Stomach (tissue), 9 donors: Measurements from ENCODE around the gene TBX2. TPM values are rescaled to one million over a fixed set of nuclear protein-coding genes. Genes with fewer than 3 reads are reported as not detected.

Experiments used
- DNase-seq, 2 donors: peaks; one replicate each; pipeline versions ENCODE4 v3.0.0 to v3.0.0-alpha.2; 2013 to 2019
- H3K27ac ChIP-seq, 5 donors: fragments of 200-600 bp in 4 of 5; sonication (generic) in 4 of 5; one replicate each; pipeline ENCODE4 v1.5.1; 2013 to 2019; ENCODE audit warnings: mild to moderate bottlenecking in 1 of 5, moderate library complexity in 1 of 5
- H3K27me3 ChIP-seq, 3 donors: fragments of 200-600 bp; sonication (generic); one replicate each; pipeline ENCODE4 v1.5.1; 2017 to 2019; ENCODE audit warnings: mixed run types in 1 of 3
- H3K36me3 ChIP-seq, 4 donors: fragments of 200-600 bp; sonication (generic); 1 replicate in 3 of 4; 2 replicates in 1 of 4; pipeline ENCODE4 v1.5.1; 2016 to 2019
- H3K4me1 ChIP-seq, 4 donors: fragments of 200-600 bp; sonication (generic); one replicate each; pipeline ENCODE4 v1.5.1; 2016 to 2019
- H3K4me3 ChIP-seq, 4 donors: fragments of 200-600 bp; sonication (generic) in 3 of 4; one replicate each; pipeline ENCODE4 v1.5.1; 2016 to 2019; ENCODE audit warnings: mild to moderate bottlenecking in 1 of 4
- H3K9me3 ChIP-seq, 4 donors: fragments of 200-600 bp; sonication (generic); one replicate each; pipeline ENCODE4 v1.5.1; 2016 to 2019
- EP300 ChIP-seq: sonication (generic); formaldehyde crosslinking; IDR thresholded peaks from one replicate; pipeline ENCODE4 v1.6.1; 2017; ENCODE audit warnings: antibody characterized with exemption
- POLR2A ChIP-seq, 4 donors: fragments of 450-650 bp; IDR thresholded peaks; one replicate each; pipeline ENCODE4 v1.6.1; 2016; ENCODE audit warnings: antibody characterized with exemption in 4 of 4, control low read depth in 2 of 4, mild to moderate bottlenecking in 1 of 4, moderate library complexity in 1 of 4
- POLR2AphosphoS5 ChIP-seq, 3 donors: sonication (generic); formaldehyde crosslinking; IDR thresholded peaks; one replicate each; pipeline ENCODE4 v1.6.1; 2016; ENCODE audit warnings: antibody characterized with exemption in 3 of 3
- WGBS, 5 donors: extraction: QIAGEN DNeasy Blood & Tissue Kit in 3 of 5; methylation state at CpG; one replicate each; pipeline versions ENCODE4 v1.1.5 to v1.1.7; 2013 to 2018; 5-methylcytosine and 5-hydroxymethylcytosine counted together
- intact Hi-C: fragments of 100-400 bp; cut with DNase I; formaldehyde crosslinking; loops from one replicate; pipeline ENCODE4 v1.15.1; 2023; ENCODE audit warnings: low total_unique reads
- polyA plus RNA-seq, 3 donors: library from polyadenylated mRNA; stranded (reverse); fragments of 200-250 nt; gene quantifications; one replicate each; pipeline ENCODE4 v1.2.3, GENCODE V29; 2013
- total RNA-seq, 5 donors: library from RNA; depleted of rRNA; stranded (reverse); fragments of >200 nt; gene quantifications; one replicate each; pipeline versions ENCODE4 v1.1.0 to v1.2.3, GENCODE V29; 2014 to 2016
- TF ChIP-seq, protein P1 (sequence below), 7 experiments: fragments of 450-650 bp in 4 of 7; fragments of 200-600 bp in 3 of 7; sonication (generic) in 3 of 7; IDR thresholded peaks; one replicate each; pipeline ENCODE4 v1.5.1; 2016 to 2019; ENCODE audit warnings: antibody characterized with exemption in 7 of 7, control low read depth in 2 of 7, mild to moderate bottlenecking in 1 of 7
- donor health status: healthy with polysubstance abuse.
- donor health status: Bipolar disorder and iron deficiency.
- donor health status: healthy.

TBX2 gene
- total and polyA plus RNA-seq, 8 donors = 0.58 to 31.6 (median 22.1) TPM

DNA sequence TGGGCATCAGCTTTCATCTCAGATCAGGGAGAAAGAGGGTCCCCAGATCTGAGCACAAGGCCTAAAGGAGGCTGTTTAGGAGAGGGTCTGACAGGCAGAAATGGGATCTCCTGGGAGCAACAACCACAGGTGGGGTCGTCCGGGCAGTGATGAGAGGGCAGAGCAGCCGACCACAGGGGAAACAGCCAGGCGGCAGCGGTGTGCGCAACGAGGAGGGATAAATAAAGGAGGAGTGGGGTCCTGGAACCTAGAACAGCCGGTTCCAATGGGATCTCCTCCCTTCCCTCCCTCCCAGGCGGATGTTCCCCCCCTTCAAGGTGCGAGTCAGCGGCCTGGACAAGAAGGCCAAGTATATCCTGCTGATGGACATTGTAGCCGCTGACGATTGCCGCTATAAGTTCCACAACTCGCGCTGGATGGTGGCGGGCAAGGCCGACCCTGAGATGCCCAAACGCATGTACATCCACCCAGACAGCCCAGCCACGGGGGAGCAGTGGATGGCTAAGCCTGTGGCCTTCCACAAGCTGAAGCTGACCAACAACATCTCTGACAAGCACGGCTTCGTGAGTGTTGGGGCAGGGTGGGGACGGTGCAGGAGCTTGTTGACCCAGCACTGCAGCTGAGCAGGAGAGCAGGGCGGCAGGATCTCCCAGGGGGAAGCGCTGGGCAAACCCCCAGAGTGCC is 1.9 kb downstream of the TBX2 start:
- H3K9me3 ChIP-seq = no peaks in the 10 kb centered on the region
- no peak for DNase-seq
- peak overlapping the region; percentile 12 to 85 (median 73) for H3K27ac ChIP-seq
- peaks cover 0 to 6% (median 3%) of the 10 kb centered on the region in 4 donors for H3K36me3 ChIP-seq
- 12 to 27% (median 12%) methylated on average over 18 to 25 of the region's 25 CpGs for WGBS, 5 donors
- H3K4me3 ChIP-seq = peak overlapping the region; percentile 46 to 75 (median 54)
- peaks cover 44 to 83% (median 77%) of the 10 kb centered on the region in 4 donors for H3K4me1 ChIP-seq
- intact Hi-C loops = no loop called here
- TF ChIP-seq, protein P1, sequence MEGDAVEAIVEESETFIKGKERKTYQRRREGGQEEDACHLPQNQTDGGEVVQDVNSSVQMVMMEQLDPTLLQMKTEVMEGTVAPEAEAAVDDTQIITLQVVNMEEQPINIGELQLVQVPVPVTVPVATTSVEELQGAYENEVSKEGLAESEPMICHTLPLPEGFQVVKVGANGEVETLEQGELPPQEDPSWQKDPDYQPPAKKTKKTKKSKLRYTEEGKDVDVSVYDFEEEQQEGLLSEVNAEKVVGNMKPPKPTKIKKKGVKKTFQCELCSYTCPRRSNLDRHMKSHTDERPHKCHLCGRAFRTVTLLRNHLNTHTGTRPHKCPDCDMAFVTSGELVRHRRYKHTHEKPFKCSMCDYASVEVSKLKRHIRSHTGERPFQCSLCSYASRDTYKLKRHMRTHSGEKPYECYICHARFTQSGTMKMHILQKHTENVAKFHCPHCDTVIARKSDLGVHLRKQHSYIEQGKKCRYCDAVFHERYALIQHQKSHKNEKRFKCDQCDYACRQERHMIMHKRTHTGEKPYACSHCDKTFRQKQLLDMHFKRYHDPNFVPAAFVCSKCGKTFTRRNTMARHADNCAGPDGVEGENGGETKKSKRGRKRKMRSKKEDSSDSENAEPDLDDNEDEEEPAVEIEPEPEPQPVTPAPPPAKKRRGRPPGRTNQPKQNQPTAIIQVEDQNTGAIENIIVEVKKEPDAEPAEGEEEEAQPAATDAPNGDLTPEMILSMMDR (IDR thresholded peaks at IDR 0.05) = no peak
- TF ChIP-seq POLR2AphosphoS5 (IDR thresholded peaks at IDR 0.05) (no peak), EP300 (no peak), POLR2A (IDR thresholded peaks at IDR 0.05) (no peak)
- peaks cover 46 to 100% (median 95%) of the 10 kb centered on the region in 3 donors for H3K27me3 ChIP-seq

DNA sequence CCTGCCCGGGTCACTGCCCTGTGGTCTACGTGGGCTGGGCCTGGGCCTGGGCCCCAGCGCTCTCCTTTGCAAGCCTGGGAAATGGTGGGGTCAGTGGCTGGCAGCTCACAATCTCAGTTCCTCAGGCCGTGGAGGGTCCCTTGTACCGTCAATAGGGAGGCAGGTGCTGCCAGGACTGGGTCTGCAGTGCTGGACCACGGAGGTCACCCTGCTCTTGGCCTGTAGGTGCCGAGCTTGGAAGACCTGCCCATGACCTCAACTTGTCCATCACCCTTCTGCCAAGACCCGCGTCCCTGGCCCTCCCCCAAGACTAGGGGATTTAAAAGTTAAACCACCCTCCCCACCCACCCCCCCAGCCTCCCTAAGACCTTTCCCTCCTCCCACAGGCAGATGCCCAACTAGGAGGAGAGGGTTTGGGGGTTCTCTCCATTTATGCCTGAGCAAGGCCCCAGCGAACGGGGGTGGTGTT is 2.5 kb downstream of the TBX2 start:
- Histone ChIP-seq H3K4me1 (peaks cover 40 to 79% (median 71%) of the 10 kb centered on the region in 4 donors), H3K4me3 (peak overlapping the region; percentile 46 to 75 (median 54)), H3K27ac (peak overlapping the region; percentile 12 to 85 (median 73)), H3K36me3 (peaks cover 0 to 6% (median 3%) of the 10 kb centered on the region in 4 donors), H3K9me3 (no peaks in the 10 kb centered on the region), H3K27me3 (peaks cover 45 to 100% (median 92%) of the 10 kb centered on the region in 3 donors)
- TF ChIP-seq, protein P1 (IDR thresholded peaks at IDR 0.05) = no peak
- TF ChIP-seq POLR2AphosphoS5 (IDR thresholded peaks at IDR 0.05) (no peak), POLR2A (IDR thresholded peaks at IDR 0.05) (no peak), EP300 (no peak)
- 12 to 31% (median 16%) methylated on average over 7 to 11 of the region's 11 CpGs for WGBS, 5 donors
- DNase-seq = no peak
- intact Hi-C loops = no loop called here

DNA sequence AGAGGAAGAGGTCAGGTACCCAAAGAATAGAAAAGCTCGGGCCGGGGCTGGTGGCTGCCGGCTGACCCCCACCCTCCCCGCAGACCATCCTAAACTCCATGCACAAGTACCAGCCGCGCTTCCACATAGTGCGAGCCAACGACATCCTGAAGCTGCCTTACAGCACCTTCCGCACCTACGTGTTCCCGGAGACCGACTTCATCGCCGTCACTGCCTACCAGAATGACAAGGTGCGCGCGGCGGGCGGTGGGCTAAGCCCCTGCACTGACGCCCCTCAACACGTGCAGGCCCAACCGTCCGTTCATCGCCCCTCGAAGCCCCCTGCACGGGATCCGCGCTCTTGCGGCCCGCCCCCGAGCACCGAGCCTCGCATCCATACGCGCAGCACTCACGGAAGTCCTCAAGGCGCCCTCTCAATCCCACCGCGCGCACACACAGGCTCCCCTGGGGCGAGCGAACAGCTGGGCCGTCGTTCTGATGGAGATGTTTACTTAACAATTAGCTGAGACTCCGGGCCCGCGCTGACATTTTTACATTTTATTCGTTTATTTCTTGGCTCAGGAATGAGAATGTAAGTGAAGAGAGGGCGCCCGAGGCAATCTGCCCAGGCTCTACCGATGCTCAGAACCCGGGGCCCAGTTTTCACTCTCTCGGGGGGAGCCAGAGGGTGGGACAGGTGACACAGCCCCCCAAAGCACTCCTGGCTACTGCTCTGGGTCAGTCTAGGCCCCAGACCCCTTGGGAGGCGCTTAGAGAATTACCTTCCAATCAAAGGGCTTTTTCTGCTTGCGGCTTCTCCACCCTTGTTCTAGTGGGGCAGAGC is 3.5 kb downstream of the TBX2 start:
- DNase-seq = peak in 1 of 2 donors; percentile 66
- Histone ChIP-seq H3K4me3 (peak overlapping the region; percentile 28 to 75 (median 54)), H3K27ac (peak overlapping the region; percentile 26 to 85 (median 73)), H3K4me1 (peaks cover 33 to 79% (median 68%) of the 10 kb centered on the region in 4 donors), H3K36me3 (peaks cover 0 to 6% (median 3%) of the 10 kb centered on the region in 4 donors), H3K27me3 (peaks cover 35 to 100% (median 89%) of the 10 kb centered on the region in 3 donors), H3K9me3 (no peaks in the 10 kb centered on the region)
- intact Hi-C loops = no loop called here
- 10 to 30% (median 11%) methylated on average over 37 to 55 of the region's 55 CpGs for WGBS, 5 donors
- TF ChIP-seq, protein P1 (IDR thresholded peaks at IDR 0.05) = no peak
- peak in 1 of 3 donors; percentile 29 for TF ChIP-seq POLR2AphosphoS5 (IDR thresholded peaks at IDR 0.05)
